GM21717 (cell line): ENCODE data around the gene OR52E5.

ENCODE experiments used
- ATAC-seq: cut with Tn5 transposase; IDR thresholded peaks from one replicate; pipeline ENCODE4 v1.9.1; 2021; ENCODE audit warnings: mild to moderate bottlenecking, moderate library complexity; ENCODE audit not compliant: unreplicated experiment

OR52E5 gene

GRCh38 chr11:5932671-5933070, 39.7 kb downstream of the OR52E5 start:
- no peak for ATAC-seq

- no peak for ATAC-seq
Measured at GRCh38 chr11:5933116-5933515, 40.1 kb downstream of the OR52E5 start.

- ATAC-seq = no peak
Measured at GRCh38 chr11:5937868-5938602, 45.0 kb downstream of the OR52E5 start.

GRCh38 chr11:5938603-5938965, 45.6 kb downstream of the OR52E5 start:
- no peak for ATAC-seq

- no peak for ATAC-seq
Measured at GRCh38 chr11:5940748-5941147, 47.7 kb downstream of the OR52E5 start.

- ATAC-seq = no peak
Measured at GRCh38 chr11:5941951-5942350, 48.9 kb downstream of the OR52E5 start, which contains the start of gene OR56A3. OR56A3 (plus strand) TSS chr11:5942251; CDS start chr11:5947347, 5,096 bp downstream.
